HepG2 (cell line): Measurements from ENCODE around the gene HEXD. TPM values are rescaled to one million over a fixed set of nuclear protein-coding genes. Genes with fewer than 3 reads are reported as not detected.

Source experiments
- BCLAF1 ChIP-seq: fragments of 450-650 bp; IDR thresholded peaks from 2 replicates; pipeline ENCODE4 v1.6.1; 2017; ENCODE audit warnings: mild to moderate bottlenecking
- ETV6 ChIP-seq: sonication (generic); formaldehyde crosslinking; conservative IDR thresholded peaks from 2 replicates; pipeline ENCODE4 v1.4.0; 2020; ENCODE audit warnings: missing genetic modification reagents
- GATA4 ChIP-seq: sonication (generic); IDR thresholded peaks from 2 replicates; pipeline ENCODE4 v1.6.1; 2016; ENCODE audit warnings: antibody characterized with exemption, low read depth, borderline replicate concordance
- HOMEZ ChIP-seq: IDR thresholded peaks from 2 replicates; pipeline ENCODE4 v1.6.1; 2016; ENCODE audit warnings: low read depth
- KDM3A ChIP-seq: IDR thresholded peaks from 2 replicates; pipeline ENCODE4 v1.6.1; 2018; ENCODE audit warnings: low read depth, missing compliant biosample characterization
- MTF1 ChIP-seq: sonication (generic); formaldehyde crosslinking; IDR thresholded peaks from 2 replicates; pipeline ENCODE4 v1.5.0; 2020; ENCODE audit warnings: missing genetic modification reagents
- NR2F6 ChIP-seq, 2 experiments: IDR thresholded peaks; 2 replicates each; pipeline ENCODE4 v1.6.1; 2016; ENCODE audit warnings: antibody characterized with exemption in 1 of 2, mild to moderate bottlenecking in 1 of 2
- PREB ChIP-seq: sonication (generic); formaldehyde crosslinking; IDR thresholded peaks from 2 replicates; pipeline ENCODE4 v1.4.0; 2020; ENCODE audit warnings: missing genetic modification reagents
- SIX4 ChIP-seq: sonication (generic); formaldehyde crosslinking; IDR thresholded peaks from 2 replicates; pipeline ENCODE4 v1.4.0; 2020; ENCODE audit warnings: missing genetic modification reagents
- SOX6 ChIP-seq, 2 experiments: fragments of 450-650 bp in 1 of 2; sonication (generic) in 1 of 2; formaldehyde crosslinking in 1 of 2; IDR thresholded peaks; 2 replicates each; pipeline versions ENCODE4 v1.4.0 to v1.6.1; 2017 to 2020; ENCODE audit warnings: antibody characterized with exemption in 1 of 2, mild to moderate bottlenecking in 1 of 2, missing genetic modification reagents in 1 of 2
- SRSF4 ChIP-seq: fragments of 200-400 bp; formaldehyde crosslinking; IDR thresholded peaks from one replicate; pipeline ENCODE4 v1.6.1; 2018; ENCODE audit warnings: mild to moderate bottlenecking, low read depth, low read length, moderate library complexity; ENCODE audit not compliant: poor library complexity, severe bottlenecking
- SSRP1 ChIP-seq: IDR thresholded peaks from 2 replicates; pipeline ENCODE4 v1.6.1; 2016; ENCODE audit warnings: control low read depth
- STAT5B ChIP-seq: sonication (generic); formaldehyde crosslinking; IDR thresholded peaks from 2 replicates; pipeline ENCODE4 v1.4.0; 2020; ENCODE audit warnings: missing genetic modification reagents
- U2AF2 ChIP-seq: fragments of 200-400 bp; formaldehyde crosslinking; IDR thresholded peaks from 2 replicates; pipeline ENCODE4 v1.6.1; 2017; ENCODE audit warnings: low read depth, mild to moderate bottlenecking, low read length
- XRCC5 ChIP-seq: fragments of 200-400 bp; formaldehyde crosslinking; optimal IDR thresholded peaks from 2 replicates; pipeline ENCODE3; 2017; ENCODE audit warnings: mild to moderate bottlenecking, low read length
- ZBTB7B ChIP-seq: sonication (generic); formaldehyde crosslinking; IDR thresholded peaks from 2 replicates; pipeline ENCODE4 v1.4.0; 2020; ENCODE audit warnings: missing genetic modification reagents
- ZNF138 ChIP-seq: sonication (generic); formaldehyde crosslinking; IDR thresholded peaks from 2 replicates; pipeline ENCODE4 v1.5.0; 2020; ENCODE audit warnings: mild to moderate bottlenecking, low read depth, missing genetic modification reagents
- ZNF17 ChIP-seq: sonication (generic); formaldehyde crosslinking; IDR thresholded peaks from 2 replicates; pipeline ENCODE4 v1.5.0; 2020; ENCODE audit warnings: mild to moderate bottlenecking, missing genetic modification reagents
- ZNF263 ChIP-seq: sonication (generic); formaldehyde crosslinking; IDR thresholded peaks from 2 replicates; pipeline ENCODE4 v1.4.0; 2020; ENCODE audit warnings: missing genetic modification reagents
- ZNF292 ChIP-seq: sonication (generic); formaldehyde crosslinking; IDR thresholded peaks from 2 replicates; pipeline ENCODE4 v1.8.1; 2022; ENCODE audit warnings: mild to moderate bottlenecking, low read depth, missing genetic modification reagents, borderline replicate concordance
- ZNF296 ChIP-seq: sonication (generic); formaldehyde crosslinking; conservative IDR thresholded peaks from 2 replicates; pipeline ENCODE4 v1.5.0; 2020; ENCODE audit warnings: mild to moderate bottlenecking, missing genetic modification reagents
- ZNF367 ChIP-seq: sonication (generic); formaldehyde crosslinking; IDR thresholded peaks from 2 replicates; pipeline ENCODE4 v1.4.0; 2020; ENCODE audit warnings: missing genetic modification reagents, borderline replicate concordance
- ZZZ3 ChIP-seq: sonication (generic); formaldehyde crosslinking; IDR thresholded peaks from 2 replicates; pipeline ENCODE4 v1.4.0; 2020; ENCODE audit warnings: missing genetic modification reagents, mild to moderate bottlenecking, borderline replicate concordance
- polyA plus RNA-seq, 8 experiments: library from polyadenylated mRNA; depleted of rRNA in 3 of 8; stranded (reverse) in 7 of 8; unstranded in 1 of 8; fragments of >200 nt; fragmentation: Illumina TruSeq in 4 of 8; extraction: Trizol in 4 of 8; gene quantifications; 2 replicates each; pipeline versions ENCODE4 v1.2.1 to v1.2.3, GENCODE V29; 2011 to 2016; ENCODE audit warnings: low read depth in 4 of 8, missing spikeins in 1 of 8, mixed read lengths in 1 of 8; ENCODE audit not compliant: insufficient read depth in 1 of 8
- total RNA-seq, 5 experiments: library from RNA; depleted of rRNA; stranded (reverse); fragments of >200 nt; fragmentation: Illumina TruSeq; extraction: Trizol; gene quantifications; 2 replicates each; pipeline ENCODE4 v1.2.3, GENCODE V29; 2016; ENCODE audit warnings: low read depth in 1 of 5
- TF ChIP-seq, protein P1 (sequence below): sonication (generic); formaldehyde crosslinking; IDR thresholded peaks from 2 replicates; pipeline ENCODE4 v1.4.0; 2020; ENCODE audit warnings: missing genetic modification reagents, borderline replicate concordance

The HEXD gene
- total and polyA plus RNA-seq, 2 of the 13 experiments (the other 11 are each of a cell fraction or from before 2014, with no cell fraction given): 22.3 to 41.8 TPM

GRCh38 chr17:82384730-82385481 lies 33.2 kb upstream of the HEXD start (continued):
- TF ChIP-seq XRCC5 (peak; percentile 60), BCLAF1 (no peak), ZNF296 (no peak; the same call in 1 of the 2 replicates), SOX6 (IDR thresholded peaks at IDR 0.05) (no peak), SOX6 (CRISPR knock-in tag; IDR thresholded peaks at IDR 0.05) (peak; percentile 66; the same call in 1 of the 2 replicates), SIX4 (no peak), PREB (CRISPR knock-in tag) (no peak; the same call in 1 of the 2 replicates), KDM3A (no peak), ZNF17 (no peak), SSRP1 (no peak), MTF1 (CRISPR knock-in tag) (no peak), ZBTB7B (CRISPR knock-in tag) (no peak), ZZZ3 (CRISPR knock-in tag) (no peak), SRSF4 (no peak), NR2F6 (IDR thresholded peaks at IDR 0.05) (peak; percentile 65), NR2F6 (CRISPR knock-in tag; IDR thresholded peaks at IDR 0.05) (peak; percentile 88), ZNF263 (CRISPR knock-in tag) (peak; percentile 61), U2AF2 (no peak), GATA4 (no peak), ZNF292 (CRISPR knock-in tag) (peak; percentile 36; the same call in 1 of the 2 replicates), ZNF138 (CRISPR knock-in tag) (no peak), ZNF367 (CRISPR knock-in tag) (0 out of 2 replicates have a peak, but pooled peaks have one; percentile 62), STAT5B (CRISPR knock-in tag) (no peak), ETV6 (CRISPR knock-in tag) (no peak), HOMEZ (no peak)
- TF ChIP-seq, protein P1, sequence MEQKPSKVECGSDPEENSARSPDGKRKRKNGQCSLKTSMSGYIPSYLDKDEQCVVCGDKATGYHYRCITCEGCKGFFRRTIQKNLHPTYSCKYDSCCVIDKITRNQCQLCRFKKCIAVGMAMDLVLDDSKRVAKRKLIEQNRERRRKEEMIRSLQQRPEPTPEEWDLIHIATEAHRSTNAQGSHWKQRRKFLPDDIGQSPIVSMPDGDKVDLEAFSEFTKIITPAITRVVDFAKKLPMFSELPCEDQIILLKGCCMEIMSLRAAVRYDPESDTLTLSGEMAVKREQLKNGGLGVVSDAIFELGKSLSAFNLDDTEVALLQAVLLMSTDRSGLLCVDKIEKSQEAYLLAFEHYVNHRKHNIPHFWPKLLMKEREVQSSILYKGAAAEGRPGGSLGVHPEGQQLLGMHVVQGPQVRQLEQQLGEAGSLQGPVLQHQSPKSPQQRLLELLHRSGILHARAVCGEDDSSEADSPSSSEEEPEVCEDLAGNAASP (CRISPR knock-in tag): peak; percentile 100
